ENCODE measurements around the gene DQX1. TPM values are rescaled to one million over a fixed set of nuclear protein-coding genes. Genes with fewer than 3 reads are reported as not detected.
A peak's percentile ranks its signal among the peaks of the same experiment; 100 is the strongest.

DQX1 gene
- total RNA-seq, 2 experiments from 2014 or later = 0.33 to 0.45 TPM

- Mint-ChIP-seq H3K9me3 (no peaks in the 10 kb centered on the region), H3K36me3 (ENCODE audit: low read depth) (peaks cover 55% of the 10 kb centered on the region), H3K4me1 (peaks cover 61% of the 10 kb centered on the region), H3K4me3 (peak overlapping the region; percentile 97), H3K27me3 (no peaks in the 10 kb centered on the region), H3K27ac (peak overlapping the region; percentile 96)
- DNase-seq = no peak
- ChIA-PET POLR2A (interaction anchor here (0.6 to 6.5 kb wide), 5 partner anchors 14 to 61 kb away, joined by 3 to 57 read pairs (median 3); partner anchors contain the start of genes CCDC142, LBX2, PCGF1 and TTC31), CTCF (interaction anchor here (7.1 kb wide), 1 partner anchor 45 kb away, joined by 90 read pairs; the partner anchor contains the start of genes CCDC142 and TTC31)
These were observed 1.7 kb upstream of the DQX1 start for GRCh38 chr2:74527741-74528140.

- H3K27ac Mint-ChIP-seq = no peak overlapping the region
- POLR2A ChIA-PET = interaction anchor here (0.8 to 6.5 kb wide), 10 partner anchors 12 to 68 kb away, joined by 3 to 52 read pairs (median 4); partner anchors contain the start of genes CCDC142, LBX2, MRPL53 and PCGF1
- no peak for DNase-seq
- CTCF ChIA-PET = interaction anchor here (0.7 to 7.1 kb wide), 4 partner anchors 44 to 345 kb away, joined by 3 to 90 read pairs (median 6); partner anchors contain the start of genes CCDC142, MRPL53 and TTC31
- peaks cover 46% of the 10 kb centered on the region for H3K36me3 Mint-ChIP-seq (ENCODE audit: low read depth)
- H3K27me3 Mint-ChIP-seq = peaks cover 6% of the 10 kb centered on the region
- H3K4me1 Mint-ChIP-seq = peaks cover 63% of the 10 kb centered on the region
- no peaks in the 10 kb centered on the region for H3K9me3 Mint-ChIP-seq
- no peak overlapping the region for H3K4me3 Mint-ChIP-seq
These were observed 709 bp upstream of the DQX1 start for GRCh38 chr2:74526649-74527230.

GRCh38 chr2:74524955-74525716, 895 bp downstream of the DQX1 start:
- no peak for DNase-seq
- ChIA-PET CTCF (no interaction called here), POLR2A (interaction anchor here (0.6 to 1.7 kb wide), 3 partner anchors 21 to 61 kb away, joined by 3 to 4 read pairs (median 3); partner anchors contain the start of gene LBX2)

DNA sequence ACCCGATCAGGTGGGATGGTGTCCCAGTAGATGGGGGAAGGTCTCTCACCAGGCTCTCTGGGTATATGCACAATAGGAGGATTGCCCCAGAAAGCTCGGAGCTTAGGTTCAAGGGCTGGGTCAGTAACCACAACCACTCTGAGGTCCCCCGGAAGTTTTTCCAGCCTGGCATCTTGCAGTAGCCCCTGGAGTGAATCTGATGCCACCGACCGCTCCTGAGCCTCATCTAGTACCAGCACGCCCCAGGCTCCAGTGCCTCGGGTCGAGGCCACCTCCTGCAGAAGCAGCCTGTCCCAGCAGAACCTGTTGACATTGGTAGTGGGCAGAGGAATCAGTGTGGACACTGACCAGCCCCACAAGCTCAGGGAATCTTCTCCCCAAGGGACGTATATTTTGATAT, 2.0 kb downstream of the DQX1 start:
- Mint-ChIP-seq H3K4me3 (no peak overlapping the region), H3K36me3 (ENCODE audit: low read depth) (peaks cover 36% of the 10 kb centered on the region), H3K27me3 (peaks cover 25% of the 10 kb centered on the region), H3K9me3 (no peaks in the 10 kb centered on the region), H3K27ac (no peak overlapping the region), H3K4me1 (peaks cover 49% of the 10 kb centered on the region)
- no peak for DNase-seq
- ChIA-PET POLR2A (no interaction called here), CTCF (interaction anchor here (0.8 kb wide), 1 partner anchor 20 kb away, joined by 3 read pairs; no protein-coding TSS in a partner anchor)

More at GRCh38 chr2:74524955-74525716, 895 bp downstream of the DQX1 start:
- H3K27me3 Mint-ChIP-seq = peaks cover 13% of the 10 kb centered on the region
- no peaks in the 10 kb centered on the region for H3K9me3 Mint-ChIP-seq
- no peak overlapping the region for H3K27ac Mint-ChIP-seq
- no peak overlapping the region for H3K4me3 Mint-ChIP-seq
- peaks cover 38% of the 10 kb centered on the region for H3K36me3 Mint-ChIP-seq (ENCODE audit: low read depth)
- peaks cover 50% of the 10 kb centered on the region for H3K4me1 Mint-ChIP-seq

DNA sequence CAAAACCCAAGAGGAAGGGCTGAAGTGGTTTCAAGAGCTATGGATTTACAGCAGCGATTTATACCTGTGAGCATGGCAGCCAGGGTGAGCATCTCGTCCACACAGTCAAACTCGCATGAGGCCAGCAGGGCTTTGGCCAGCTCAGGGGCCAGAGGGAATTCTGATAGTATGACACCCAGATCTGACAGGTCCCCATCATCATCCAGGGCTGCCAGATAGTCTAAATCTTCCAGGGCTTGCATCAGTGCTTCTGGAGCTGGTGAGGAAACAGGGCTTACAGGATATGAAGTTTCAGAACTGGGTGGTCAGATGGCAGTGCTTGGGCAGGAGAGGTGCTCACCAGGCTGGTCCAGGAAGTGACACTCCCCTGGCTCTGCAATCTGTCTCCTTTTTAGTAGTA, 3.5 kb downstream of the DQX1 start:
- peaks cover 40% of the 10 kb centered on the region for H3K27me3 Mint-ChIP-seq
- CTCF ChIA-PET = interaction anchor here (1.0 to 1.5 kb wide), 3 partner anchors 13 to 64 kb away, joined by 3 to 5 read pairs (median 4); partner anchors contain the start of genes CCDC142 and TTC31
- H3K27ac Mint-ChIP-seq = no peak overlapping the region
- POLR2A ChIA-PET = interaction anchor here (0.9 to 1.5 kb wide), 5 partner anchors 8 to 48 kb away, joined by 3 to 6 read pairs (median 3); no protein-coding TSS in a partner anchor
- H3K4me1 Mint-ChIP-seq = peaks cover 34% of the 10 kb centered on the region
- H3K4me3 Mint-ChIP-seq = no peak overlapping the region
- DNase-seq = no peak
- no peaks in the 10 kb centered on the region for H3K9me3 Mint-ChIP-seq
- peaks cover 22% of the 10 kb centered on the region for H3K36me3 Mint-ChIP-seq (ENCODE audit: low read depth)

DNA sequence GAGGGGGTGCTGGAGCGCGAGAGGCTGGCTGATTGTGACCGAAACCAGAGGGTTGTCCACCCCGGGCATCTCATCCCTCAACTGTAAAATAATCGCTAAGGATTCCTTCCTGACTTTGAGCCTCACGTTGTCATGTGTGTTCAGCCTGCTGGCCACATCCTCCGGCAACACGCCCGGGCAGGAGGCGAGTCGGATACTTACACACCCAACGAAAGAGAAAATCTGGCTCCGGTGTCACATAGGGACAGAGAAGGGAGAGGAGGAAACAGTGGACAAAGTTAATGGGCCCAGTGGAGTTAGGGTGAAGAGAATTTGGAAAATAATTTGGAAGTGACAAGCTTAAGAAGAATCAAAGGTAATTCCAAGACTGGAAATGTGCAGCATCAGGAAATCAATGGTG, 9.4 kb downstream of the DQX1 start:
- H3K4me3 Mint-ChIP-seq = peak overlapping the region; percentile 64
- no peak for DNase-seq
- peaks cover 30% of the 10 kb centered on the region for H3K4me1 Mint-ChIP-seq
- ChIA-PET CTCF (interaction anchor here (1.3 kb wide), 1 partner anchor 34 kb away, joined by 4 read pairs; the partner anchor contains the start of genes CCDC142 and TTC31), POLR2A (interaction anchor here (0.7 to 6.9 kb wide), 9 partner anchors 8 to 73 kb away, joined by 3 to 64 read pairs (median 11); partner anchors contain the start of genes AUP1, CCDC142, HTRA2 and LBX2)
- peaks cover 75% of the 10 kb centered on the region for H3K27me3 Mint-ChIP-seq
- H3K36me3 Mint-ChIP-seq (ENCODE audit: low read depth) = peaks cover 10% of the 10 kb centered on the region
- no peak overlapping the region for H3K27ac Mint-ChIP-seq
- H3K9me3 Mint-ChIP-seq = no peaks in the 10 kb centered on the region

GRCh38 chr2:74515981-74516633, 9.9 kb downstream of the DQX1 start:
- Mint-ChIP-seq H3K27me3 (peaks cover 80% of the 10 kb centered on the region), H3K9me3 (no peaks in the 10 kb centered on the region), H3K36me3 (ENCODE audit: low read depth) (peaks cover 10% of the 10 kb centered on the region), H3K4me1 (peaks cover 35% of the 10 kb centered on the region), H3K4me3 (peak overlapping the region; percentile 64), H3K27ac (no peak overlapping the region)
- POLR2A ChIA-PET = interaction anchor here (0.7 to 6.9 kb wide), 9 partner anchors 7 to 73 kb away, joined by 3 to 64 read pairs (median 11); partner anchors contain the start of genes AUP1, CCDC142, HTRA2 and LBX2
- DNase-seq = peak; percentile 81
- CTCF ChIA-PET = interaction anchor here (1.3 kb wide), 1 partner anchor 33 kb away, joined by 4 read pairs; the partner anchor contains the start of genes CCDC142 and TTC31

DNA sequence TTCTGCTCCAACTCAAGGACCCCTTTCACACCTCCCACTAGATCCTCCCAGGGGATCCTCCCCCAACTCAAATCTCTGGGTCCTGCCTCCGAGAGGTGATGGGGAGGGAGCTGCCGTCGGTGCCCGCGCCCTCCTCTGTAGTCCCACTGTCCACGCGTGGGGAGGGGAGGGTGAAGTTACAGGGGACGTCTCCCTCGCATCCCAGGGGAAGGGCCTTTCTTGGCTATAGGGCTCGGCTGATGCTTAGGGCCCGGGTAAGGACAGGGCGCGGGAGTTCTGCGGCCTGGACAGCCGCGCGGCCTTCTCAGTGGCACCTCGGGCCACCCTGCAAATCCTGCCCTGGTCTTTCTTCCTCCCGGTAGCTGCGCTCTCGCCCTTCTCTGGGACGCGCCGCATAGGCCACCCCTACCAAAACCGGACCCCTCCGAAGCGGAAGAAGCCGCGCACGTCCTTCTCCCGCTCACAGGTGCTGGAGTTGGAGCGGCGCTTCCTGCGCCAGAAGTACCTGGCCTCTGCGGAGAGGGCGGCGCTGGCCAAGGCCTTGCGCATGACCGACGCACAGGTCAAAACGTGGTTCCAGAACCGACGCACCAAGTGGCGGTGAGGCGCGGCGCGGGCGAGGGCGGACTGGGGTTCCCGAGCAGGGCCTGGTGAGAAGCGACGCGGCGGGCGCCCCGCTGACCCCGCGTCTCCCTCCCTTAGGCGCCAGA, 10.6 kb downstream of the DQX1 start:
- Mint-ChIP-seq H3K9me3 (no peaks in the 10 kb centered on the region), H3K27ac (no peak overlapping the region), H3K4me3 (peak overlapping the region; percentile 79), H3K27me3 (peaks cover 81% of the 10 kb centered on the region), H3K4me1 (peaks cover 39% of the 10 kb centered on the region), H3K36me3 (ENCODE audit: low read depth) (peaks cover 10% of the 10 kb centered on the region)
- DNase-seq = no peak
- CTCF ChIA-PET = no interaction called here
- POLR2A ChIA-PET = interaction anchor here (1.1 to 6.9 kb wide), 8 partner anchors 11 to 58 kb away, joined by 3 to 64 read pairs (median 12); partner anchors contain the start of genes AUP1, CCDC142, DQX1 and HTRA2

DNA sequence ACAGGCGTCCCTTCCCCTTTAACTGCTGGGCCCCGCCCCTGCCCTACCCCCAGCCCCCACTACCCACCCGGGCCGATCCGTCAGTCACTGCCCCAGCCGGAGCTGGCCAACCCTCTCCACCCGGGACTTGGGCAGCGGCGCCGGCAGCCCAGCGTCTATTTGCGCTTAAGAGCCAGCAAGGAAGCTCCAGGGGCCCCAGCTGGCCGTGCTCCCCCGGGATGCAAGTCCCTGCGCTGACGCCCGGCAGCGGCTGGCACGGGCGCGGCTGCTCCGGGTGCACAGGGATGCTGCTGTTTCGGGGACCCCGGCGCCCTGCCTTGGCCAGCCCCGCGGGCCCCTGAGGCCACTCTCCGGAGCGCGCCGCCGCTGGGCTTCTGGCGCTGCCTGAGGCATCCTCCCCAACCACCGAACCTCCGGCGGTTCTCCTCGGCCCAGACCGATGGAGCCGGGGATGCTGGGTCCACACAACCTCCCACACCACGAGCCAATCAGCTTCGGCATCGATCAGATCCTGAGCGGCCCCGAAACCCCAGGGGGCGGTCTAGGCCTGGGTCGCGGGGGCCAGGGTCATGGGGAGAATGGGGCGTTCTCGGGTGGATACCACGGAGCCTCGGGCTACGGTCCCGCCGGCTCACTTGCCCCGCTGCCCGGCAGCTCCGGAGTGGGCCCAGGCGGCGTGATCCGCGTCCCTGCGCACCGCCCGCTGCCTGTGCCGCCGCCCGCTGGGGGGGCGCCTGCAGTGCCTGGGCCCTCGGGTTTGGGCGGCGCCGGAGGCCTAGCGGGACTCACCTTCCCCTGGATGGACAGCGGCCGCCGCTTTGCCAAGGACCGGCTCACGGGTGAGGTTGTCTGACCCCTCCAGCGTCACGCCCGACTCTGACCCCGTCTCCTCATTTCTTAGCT, 11.4 kb downstream of the DQX1 start, which contains the start of gene TLX2:
TSS of gene TLX2 (plus strand) at position 83 of the 903 bp plus-strand sequence. CDS start at position 440, 357 bp downstream.
- POLR2A ChIA-PET = interaction anchor here (1.1 to 6.9 kb wide), 7 partner anchors 10 to 69 kb away, joined by 3 to 64 read pairs (median 18); partner anchors contain the start of genes AUP1, CCDC142, DQX1 and HTRA2

GRCh38 chr2:74513605-74514367, 12.2 kb downstream of the DQX1 start:
- Mint-ChIP-seq H3K4me3 (peak overlapping the region; percentile 64), H3K9me3 (no peaks in the 10 kb centered on the region), H3K27ac (no peak overlapping the region), H3K27me3 (peaks cover 68% of the 10 kb centered on the region), H3K36me3 (ENCODE audit: low read depth) (peaks cover 10% of the 10 kb centered on the region), H3K4me1 (peaks cover 44% of the 10 kb centered on the region)
- DNase-seq = peak; percentile 60
- CTCF ChIA-PET = no interaction called here
- POLR2A ChIA-PET = interaction anchor here (1.0 to 6.9 kb wide), 10 partner anchors 8 to 70 kb away, joined by 3 to 64 read pairs (median 7); partner anchors contain the start of genes AUP1, CCDC142, DQX1 and HTRA2

More for the DNA sequence above, 11.4 kb downstream of the DQX1 start, which contains the start of gene TLX2:
- DNase-seq = peak; percentile 28
- H3K4me1 Mint-ChIP-seq = peaks cover 43% of the 10 kb centered on the region
- H3K36me3 Mint-ChIP-seq (ENCODE audit: low read depth) = peaks cover 10% of the 10 kb centered on the region
- CTCF ChIA-PET = no interaction called here
- no peak within 1 kb of the TSS for H3K27ac Mint-ChIP-seq
- no peaks in the 10 kb centered on the region for H3K9me3 Mint-ChIP-seq
- H3K4me3 Mint-ChIP-seq = peak within 1 kb of the TSS; percentile 79
- H3K27me3 Mint-ChIP-seq = peaks cover 76% of the 10 kb centered on the region
